ENCODE measurements around the gene GGTLC2.

GRCh38 chr22:22661275-22661674 is 16.9 kb downstream of the GGTLC2 start:
- no peak for TF ChIP-seq EZH2 (IDR thresholded peaks at IDR 0.05; ENCODE audit: insufficient read depth, poor library complexity, severe bottlenecking)
- no peak for TF ChIP-seq EZH2phosphoT487 (IDR thresholded peaks at IDR 0.05; ENCODE audit: insufficient read depth, low read depth)
